ENCODE results near the gene ROCK2.

DNA sequence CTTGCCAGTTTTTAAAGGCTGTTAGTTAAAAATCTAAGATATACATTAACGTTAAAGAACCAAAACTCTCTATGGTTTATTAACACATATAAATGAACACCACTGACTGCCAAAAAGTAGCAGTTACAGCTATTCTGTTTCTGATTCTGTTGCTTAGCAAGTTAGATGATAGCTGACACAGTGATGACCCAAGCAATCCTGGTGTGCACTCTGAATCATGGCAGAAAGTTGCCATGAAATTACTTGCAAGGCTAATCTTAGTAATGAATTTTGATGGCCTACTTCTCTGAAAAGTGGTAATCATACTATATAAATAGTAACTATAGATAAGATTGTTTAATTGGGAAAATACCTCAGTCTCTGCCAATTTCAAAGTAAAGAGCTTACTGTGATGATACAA, 57.7 kb downstream of the ROCK2 start:
- TF ChIP-seq, protein P1, sequence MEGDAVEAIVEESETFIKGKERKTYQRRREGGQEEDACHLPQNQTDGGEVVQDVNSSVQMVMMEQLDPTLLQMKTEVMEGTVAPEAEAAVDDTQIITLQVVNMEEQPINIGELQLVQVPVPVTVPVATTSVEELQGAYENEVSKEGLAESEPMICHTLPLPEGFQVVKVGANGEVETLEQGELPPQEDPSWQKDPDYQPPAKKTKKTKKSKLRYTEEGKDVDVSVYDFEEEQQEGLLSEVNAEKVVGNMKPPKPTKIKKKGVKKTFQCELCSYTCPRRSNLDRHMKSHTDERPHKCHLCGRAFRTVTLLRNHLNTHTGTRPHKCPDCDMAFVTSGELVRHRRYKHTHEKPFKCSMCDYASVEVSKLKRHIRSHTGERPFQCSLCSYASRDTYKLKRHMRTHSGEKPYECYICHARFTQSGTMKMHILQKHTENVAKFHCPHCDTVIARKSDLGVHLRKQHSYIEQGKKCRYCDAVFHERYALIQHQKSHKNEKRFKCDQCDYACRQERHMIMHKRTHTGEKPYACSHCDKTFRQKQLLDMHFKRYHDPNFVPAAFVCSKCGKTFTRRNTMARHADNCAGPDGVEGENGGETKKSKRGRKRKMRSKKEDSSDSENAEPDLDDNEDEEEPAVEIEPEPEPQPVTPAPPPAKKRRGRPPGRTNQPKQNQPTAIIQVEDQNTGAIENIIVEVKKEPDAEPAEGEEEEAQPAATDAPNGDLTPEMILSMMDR (IDR thresholded peaks at IDR 0.05): no peak
- no peak for TF ChIP-seq EZH2 (IDR thresholded peaks at IDR 0.05; ENCODE audit: borderline replicate concordance, insufficient read depth, low read depth, low read length, poor library complexity, severe bottlenecking)
